IMR-90 (cell line): ENCODE measurements around the gene DSCAML1. TPM values are rescaled to one million over a fixed set of nuclear protein-coding genes. Genes with fewer than 3 reads are reported as not detected.

Experiments used
- ATAC-seq: fragments of 200-7000 bp; cut with Tn5 transposase; 2 replicates; pipeline ENCODE4 v1.9.1; 2020; ENCODE audit warnings: low read depth, mild to moderate bottlenecking, moderate library complexity
- BruUV-seq: library from RNA; stranded (reverse); fragments of 400-500 nt; replicated peaks from 2 replicates; lab custom pipeline; 2021; lab: Mats Ljungman, UMichigan
- CTCF ChIA-PET: fragments of 300-600 bp; formaldehyde crosslinking; extraction: SDS; loops from one replicate; lab custom pipeline; 2021; ENCODE audit warnings: antibody characterized with exemption; lab: Yijun Ruan, JAX
- POLR2A ChIA-PET: fragments of 300-600 bp; sonication (Branson Sonifier 250); formaldehyde crosslinking; loops from one replicate; lab custom pipeline; 2022; ENCODE audit warnings: antibody characterized with exemption; ENCODE audit not compliant: unreplicated experiment; lab: Charles Lee
- DNase-seq: peaks from one replicate; pipeline ENCODE4 v3.0.0; 2013
- H2AFZ ChIP-seq: replicated peaks from 2 replicates; pipeline ENCODE3; 2013; ENCODE audit warnings: low read length, mild to moderate bottlenecking; ENCODE audit not compliant: poor library complexity
- H2AK5ac ChIP-seq: 2 replicates; pipeline ENCODE4 v1.6.1; 2013; ENCODE audit warnings: low read depth, low read length, inconsistent platforms
- H2AK9ac ChIP-seq: replicated peaks from 2 replicates; pipeline ENCODE3; 2013; ENCODE audit warnings: mild to moderate bottlenecking, low read depth, low read length, moderate library complexity; ENCODE audit not compliant: poor library complexity
- H2BK120ac ChIP-seq: 2 replicates; pipeline ENCODE4 v1.6.1; 2013; ENCODE audit warnings: low read depth, low read length, inconsistent platforms
- H2BK15ac ChIP-seq: 3 replicates; pipeline ENCODE4 v1.6.1; 2013; ENCODE audit warnings: low read depth, low read length, inconsistent platforms
- H2BK20ac ChIP-seq: 2 replicates; pipeline ENCODE4 v1.6.1; 2013; ENCODE audit warnings: low read depth, mild to moderate bottlenecking, inconsistent platforms, low read length, moderate library complexity
- H2BK5ac ChIP-seq: 2 replicates; pipeline ENCODE4 v1.6.1; 2013; ENCODE audit warnings: mild to moderate bottlenecking, low read depth, low read length, inconsistent platforms; ENCODE audit not compliant: poor library complexity, severe bottlenecking
- H3K14ac ChIP-seq: replicated peaks from 2 replicates; pipeline ENCODE4 v1.6.1; 2013; ENCODE audit warnings: low read depth, low read length, inconsistent platforms
- H3K18ac ChIP-seq: 2 replicates; pipeline ENCODE4 v1.6.1; 2013; ENCODE audit warnings: low read depth, low read length, control low read depth
- H3K23ac ChIP-seq: 2 replicates; pipeline ENCODE4 v1.6.1; 2013; ENCODE audit warnings: low read depth, low read length, inconsistent platforms
- H3K27ac ChIP-seq: 2 replicates; pipeline ENCODE4 v1.5.1; 2013; ENCODE audit warnings: mild to moderate bottlenecking, control low read depth, low read length; ENCODE audit not compliant: insufficient read depth
- H3K27me3 ChIP-seq: 2 replicates; pipeline ENCODE4 v1.6.1; 2013; ENCODE audit warnings: low read length; ENCODE audit not compliant: control insufficient read depth, insufficient read depth
- H3K36me3 ChIP-seq: 2 replicates; pipeline ENCODE4 v1.6.1; 2013; ENCODE audit warnings: low read length, mixed read lengths; ENCODE audit not compliant: control insufficient read depth, insufficient read depth
- H3K4ac ChIP-seq: 2 replicates; pipeline ENCODE4 v1.6.1; 2013; ENCODE audit warnings: low read depth, low read length, inconsistent platforms
- H3K4me1 ChIP-seq: 2 replicates; pipeline ENCODE4 v1.6.1; 2013; ENCODE audit warnings: low read length, mixed read lengths; ENCODE audit not compliant: control insufficient read depth, insufficient read depth
- H3K4me2 ChIP-seq: 2 replicates; pipeline ENCODE4 v1.6.1; 2013; ENCODE audit warnings: low read depth, mild to moderate bottlenecking, control low read depth, low read length, moderate library complexity
- H3K4me3 ChIP-seq: 2 replicates; pipeline ENCODE4 v1.5.1; 2013; ENCODE audit warnings: low read depth, mild to moderate bottlenecking, control low read depth, low read length, moderate library complexity; ENCODE audit not compliant: insufficient read depth
- H3K56ac ChIP-seq: 2 replicates; pipeline ENCODE4 v1.6.1; 2013; ENCODE audit warnings: low read length, inconsistent platforms; ENCODE audit not compliant: insufficient read depth; ENCODE audit errors: extremely low read depth
- H3K79me1 ChIP-seq, 2 experiments: 2 replicates each; pipeline ENCODE4 v1.6.1; 2013; ENCODE audit warnings: low read length in 2 of 2, inconsistent platforms in 1 of 2, low read depth in 1 of 2
- H3K9ac ChIP-seq: 2 replicates; pipeline ENCODE4 v1.6.1; 2013; ENCODE audit warnings: low read depth, low read length, control low read depth
- H3K9me1 ChIP-seq: 2 replicates; pipeline ENCODE4 v1.6.1; 2013; ENCODE audit warnings: low read length, inconsistent platforms; ENCODE audit not compliant: insufficient read depth
- H3K9me3 ChIP-seq: 2 replicates; pipeline ENCODE4 v1.6.1; 2013; ENCODE audit warnings: low read length; ENCODE audit not compliant: control insufficient read depth, insufficient read depth
- H4K20me1 ChIP-seq: 2 replicates; pipeline ENCODE4 v1.6.1; 2013; ENCODE audit warnings: low read length, inconsistent platforms; ENCODE audit not compliant: insufficient read depth
- H4K5ac ChIP-seq: 2 replicates; pipeline ENCODE4 v1.6.1; 2013; ENCODE audit warnings: mild to moderate bottlenecking, low read depth, low read length, control low read depth
- H4K8ac ChIP-seq, 2 experiments: 2 replicates each; pipeline ENCODE4 v1.6.1; 2013; ENCODE audit warnings: low read depth in 2 of 2, low read length in 2 of 2, control low read depth in 1 of 2, inconsistent platforms in 1 of 2
- H4K91ac ChIP-seq: 2 replicates; pipeline ENCODE4 v1.6.1; 2013; ENCODE audit warnings: low read depth, low read length, inconsistent platforms; ENCODE audit not compliant: insufficient read depth
- CHD1 ChIP-seq: IDR thresholded peaks from 2 replicates; pipeline ENCODE4 v1.6.1; 2012; ENCODE audit warnings: low read depth, low read length, improper control_type of control experiment
- MAZ ChIP-seq: IDR thresholded peaks from 2 replicates; pipeline ENCODE4 v1.6.1; 2012; ENCODE audit warnings: low read depth, mild to moderate bottlenecking, low read length, improper control_type of control experiment, moderate library complexity, borderline replicate concordance
- MXI1 ChIP-seq: IDR thresholded peaks from 2 replicates; pipeline ENCODE4 v1.6.1; 2012; ENCODE audit warnings: low read depth, mild to moderate bottlenecking, low read length, moderate library complexity, borderline replicate concordance
- NFE2L2 ChIP-seq: fragments of 150-350 bp; IDR thresholded peaks from 2 replicates; pipeline ENCODE4 v1.6.1; 2016; ENCODE audit warnings: low read depth, mild to moderate bottlenecking, low read length
- WGBS, 2 experiments: methylation state at CpG; one replicate each; pipeline versions ENCODE4 v1.1.5 to v1.1.7; 2013; ENCODE audit warnings: missing lambda C conversion rate in 2 of 2; ENCODE audit not compliant: insufficient read length in 1 of 2; ENCODE audit errors: extremely low coverage in 2 of 2; 5-methylcytosine and 5-hydroxymethylcytosine counted together
- dilution Hi-C: fragments of 300-500 bp; cut with HindIII; formaldehyde crosslinking; loops from one replicate; pipeline ENCODE4 v1.14.3; 2018; ENCODE audit warnings: low sequenced_read_pairs; ENCODE audit not compliant: unreplicated experiment
- in situ Hi-C: fragments of 300-500 bp; cut with MboI; formaldehyde crosslinking; loops from 3 replicates; pipeline ENCODE4 v1.14.3; 2019; ENCODE audit warnings: low sequenced_read_pairs, inconsistent platforms, mixed read lengths
- intact Hi-C: fragments of 100-400 bp; cut with micrococcal nuclease; formaldehyde crosslinking; loops from 2 replicates; pipeline ENCODE4 v1.10.0; 2022
- polyA plus RNA-seq, 3 experiments: library from polyadenylated mRNA; depleted of rRNA; stranded (reverse); fragments of >200 nt; gene quantifications; 2 replicates each; pipeline ENCODE4 v1.2.3, GENCODE V29; 2012; ENCODE audit warnings: low replicate concordance in 1 of 3
- total RNA-seq: library from RNA; depleted of rRNA; stranded (reverse); fragments of >200 nt; gene quantifications from 2 replicates; pipeline ENCODE4 v1.2.3, GENCODE V29; 2012
- TF ChIP-seq, protein P1 (sequence below): fragments of 150-350 bp; IDR thresholded peaks from 2 replicates; pipeline ENCODE4 v1.6.1; 2016; ENCODE audit warnings: low read depth, mild to moderate bottlenecking, low read length, moderate library complexity, borderline replicate concordance
- TF ChIP-seq, protein P2 (sequence below): conservative IDR thresholded peaks from 2 replicates; pipeline ENCODE4 v1.5.1; 2012; ENCODE audit warnings: mild to moderate bottlenecking, low read depth, low read length, improper control_type of control experiment

The DSCAML1 gene
- total and polyA plus RNA-seq, 2 of the 4 experiments (the other 2 are of a cell fraction): not detected

DNA sequence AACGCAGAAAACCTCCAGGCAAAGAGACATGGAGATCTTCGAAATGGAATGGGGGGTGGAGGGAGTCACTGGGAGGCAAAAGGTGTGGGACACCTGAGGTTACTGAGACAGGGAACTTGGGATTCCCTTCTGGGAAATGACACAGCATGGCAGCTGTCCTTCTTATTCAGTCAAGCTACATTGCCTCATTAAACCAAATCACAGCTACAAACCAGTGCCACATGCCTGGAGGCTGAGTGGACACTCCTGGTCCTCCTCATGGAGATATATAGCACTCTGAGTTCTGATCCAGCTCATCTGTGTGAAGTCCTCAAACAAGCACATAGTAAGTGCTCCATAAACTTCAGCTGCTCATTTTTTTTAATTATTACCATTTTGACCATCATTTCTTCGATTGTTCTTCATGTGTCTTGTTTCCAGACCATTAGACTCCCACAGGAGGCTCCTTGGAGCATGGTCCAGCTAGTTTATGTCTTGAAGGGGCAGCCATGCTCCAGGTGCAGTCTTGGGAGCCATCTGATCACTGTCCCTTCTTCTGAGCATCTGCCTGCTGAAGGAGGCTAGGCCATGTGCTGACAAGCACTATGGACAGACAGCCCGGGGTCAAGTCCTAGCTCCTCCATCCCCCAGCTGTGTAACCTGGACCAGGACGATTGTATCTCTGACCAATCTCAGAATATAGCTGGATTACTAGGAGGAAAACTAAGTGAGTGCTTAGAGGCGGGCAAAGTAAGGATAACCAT lies 37.2 kb upstream of the DSCAML1 start:
- ChIA-PET POLR2A (no interaction called here), CTCF (interaction anchor here (0.6 to 2.1 kb wide), 3 partner anchors 17 to 115 kb away, joined by 3 to 6 read pairs (median 4); no protein-coding TSS in a partner anchor)
- Histone ChIP-seq H2AK9ac (no peak overlapping the region), H3K4me3 (no peak overlapping the region), H3K27ac (no peak overlapping the region), H3K9ac (no peak overlapping the region), H2BK5ac (no peak overlapping the region), H3K36me3 (no peaks in the 10 kb centered on the region), H3K4ac (no peak overlapping the region), H3K4me1 (peaks cover under 1% of the 10 kb centered on the region; the same call in 1 of the 2 replicates), H3K79me1 (no peaks in the 10 kb centered on the region), H2BK20ac (no peak overlapping the region), H3K14ac (no peak overlapping the region), H3K18ac (no peak overlapping the region), H3K4me2 (no peak overlapping the region), H2AFZ (no peak overlapping the region), H4K8ac (no peak overlapping the region), H3K23ac (no peak overlapping the region), H4K20me1 (no peaks in the 10 kb centered on the region), H3K56ac (no peak overlapping the region), H2AK5ac (no peak overlapping the region), H3K9me1 (no peaks in the 10 kb centered on the region), H4K5ac (no peak overlapping the region), H3K9me3 (no peaks in the 10 kb centered on the region), H3K27me3 (peaks cover 23% of the 10 kb centered on the region), H2BK15ac (no peak overlapping the region), H2BK120ac (no peak overlapping the region), H4K91ac (no peak overlapping the region)
- ATAC-seq: no peak
- in situ Hi-C loops (no loop called here), intact Hi-C loops (no loop called here), dilution Hi-C loops (no loop called here)
- DNase-seq: no peak
- WGBS, 2 experiments: no CpG with 5 or more reads among the region's 6 CpGs
- TF ChIP-seq CHD1 (no peak), MXI1 (no peak), NFE2L2 (no peak), MAZ (no peak)
- TF ChIP-seq, protein P1, sequence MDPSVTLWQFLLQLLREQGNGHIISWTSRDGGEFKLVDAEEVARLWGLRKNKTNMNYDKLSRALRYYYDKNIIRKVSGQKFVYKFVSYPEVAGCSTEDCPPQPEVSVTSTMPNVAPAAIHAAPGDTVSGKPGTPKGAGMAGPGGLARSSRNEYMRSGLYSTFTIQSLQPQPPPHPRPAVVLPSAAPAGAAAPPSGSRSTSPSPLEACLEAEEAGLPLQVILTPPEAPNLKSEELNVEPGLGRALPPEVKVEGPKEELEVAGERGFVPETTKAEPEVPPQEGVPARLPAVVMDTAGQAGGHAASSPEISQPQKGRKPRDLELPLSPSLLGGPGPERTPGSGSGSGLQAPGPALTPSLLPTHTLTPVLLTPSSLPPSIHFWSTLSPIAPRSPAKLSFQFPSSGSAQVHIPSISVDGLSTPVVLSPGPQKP: no peak
- TF ChIP-seq, protein P2, sequence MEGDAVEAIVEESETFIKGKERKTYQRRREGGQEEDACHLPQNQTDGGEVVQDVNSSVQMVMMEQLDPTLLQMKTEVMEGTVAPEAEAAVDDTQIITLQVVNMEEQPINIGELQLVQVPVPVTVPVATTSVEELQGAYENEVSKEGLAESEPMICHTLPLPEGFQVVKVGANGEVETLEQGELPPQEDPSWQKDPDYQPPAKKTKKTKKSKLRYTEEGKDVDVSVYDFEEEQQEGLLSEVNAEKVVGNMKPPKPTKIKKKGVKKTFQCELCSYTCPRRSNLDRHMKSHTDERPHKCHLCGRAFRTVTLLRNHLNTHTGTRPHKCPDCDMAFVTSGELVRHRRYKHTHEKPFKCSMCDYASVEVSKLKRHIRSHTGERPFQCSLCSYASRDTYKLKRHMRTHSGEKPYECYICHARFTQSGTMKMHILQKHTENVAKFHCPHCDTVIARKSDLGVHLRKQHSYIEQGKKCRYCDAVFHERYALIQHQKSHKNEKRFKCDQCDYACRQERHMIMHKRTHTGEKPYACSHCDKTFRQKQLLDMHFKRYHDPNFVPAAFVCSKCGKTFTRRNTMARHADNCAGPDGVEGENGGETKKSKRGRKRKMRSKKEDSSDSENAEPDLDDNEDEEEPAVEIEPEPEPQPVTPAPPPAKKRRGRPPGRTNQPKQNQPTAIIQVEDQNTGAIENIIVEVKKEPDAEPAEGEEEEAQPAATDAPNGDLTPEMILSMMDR: no peak
- BruUV-seq: no TSS peak
